Heart left ventricle (tissue), 16 donors: ENCODE measurements around the gene OSCP1. TPM values are rescaled to one million over a fixed set of nuclear protein-coding genes. Genes with fewer than 3 reads are reported as not detected.

ENCODE experiments used
- ATAC-seq, 4 donors: fragments of 200-7000 bp; cut with Tn5 transposase; one replicate each; pipeline ENCODE4 v1.9.1; 2020 to 2022; ENCODE audit warnings: moderate library complexity in 4 of 4, mild to moderate bottlenecking in 3 of 4, moderate number of reproducible peaks in 1 of 4
- DNase-seq, 5 donors: peaks; one replicate each; pipeline ENCODE4 v3.0.0-alpha.2; 2020
- H3K27ac ChIP-seq, 12 donors: fragments of 200-600 bp; sonication (generic) in 4 of 12; one replicate each; pipeline versions ENCODE4 v1.5.0 to v1.8.0; 2016 to 2022; ENCODE audit warnings: mild to moderate bottlenecking in 2 of 12
- H3K27me3 ChIP-seq, 9 donors: fragments of 200-600 bp; sonication (generic) in 2 of 9; one replicate each; pipeline versions ENCODE4 v1.5.1 to v1.8.0; 2016 to 2022; ENCODE audit warnings: mild to moderate bottlenecking in 3 of 9
- H3K36me3 ChIP-seq, 9 donors: fragments of 200-600 bp; sonication (generic) in 2 of 9; one replicate each; pipeline versions ENCODE4 v1.5.0 to v1.8.0; 2018 to 2022; ENCODE audit warnings: mild to moderate bottlenecking in 2 of 9
- H3K4me1 ChIP-seq, 12 donors: fragments of 200-600 bp; sonication (generic) in 4 of 12; one replicate each; pipeline versions ENCODE4 v1.5.0 to v1.8.0; 2016 to 2022; ENCODE audit warnings: mild to moderate bottlenecking in 3 of 12
- H3K4me3 ChIP-seq, 12 donors: fragments of 200-600 bp; sonication (generic) in 4 of 12; one replicate each; pipeline versions ENCODE4 v1.5.0 to v1.8.0; 2017 to 2022; ENCODE audit warnings: mild to moderate bottlenecking in 9 of 12, moderate library complexity in 4 of 12
- H3K9me3 ChIP-seq, 12 donors: fragments of 200-600 bp; sonication (generic) in 4 of 12; one replicate each; pipeline versions ENCODE4 v1.5.0 to v1.8.0; 2016 to 2022; ENCODE audit warnings: mild to moderate bottlenecking in 1 of 12
- CTCF ChIP-seq, 12 donors: fragments of 200-600 bp; sonication (generic) in 4 of 12; IDR thresholded peaks; one replicate each; pipeline versions ENCODE4 v1.5.0 to v1.8.0; 2018 to 2022; ENCODE audit warnings: antibody characterized with exemption in 12 of 12, mild to moderate bottlenecking in 5 of 12
- POLR2A ChIP-seq, 2 donors: fragments of 450-650 bp; IDR thresholded peaks; one replicate each; pipeline ENCODE4 v1.6.1; 2017; ENCODE audit warnings: antibody characterized with exemption in 2 of 2, mild to moderate bottlenecking in 2 of 2, moderate library complexity in 2 of 2
- WGBS, 4 donors: extraction: QIAGEN DNeasy Blood & Tissue Kit in 2 of 4; methylation state at CpG; one replicate each; pipeline versions ENCODE4 v1.1.5 to v1.1.7; 2013 to 2018; 5-methylcytosine and 5-hydroxymethylcytosine counted together
- intact Hi-C, 10 donors: fragments of 100-400 bp; cut with DNase I; formaldehyde crosslinking; loops; one replicate each; pipeline versions ENCODE4 v1.11.1 to v1.14.2; 2022
- polyA plus RNA-seq, 2 donors: library from polyadenylated mRNA; stranded (reverse); fragments of 200-250 nt; gene quantifications; one replicate each; pipeline ENCODE4 v1.2.3, GENCODE V29; 2013
- total RNA-seq, 9 donors: library from RNA; depleted of rRNA in 2 of 9; stranded (reverse); fragments of >200 nt in 2 of 9; fragmentation: NEBNext Ultra II Directional in 3 of 9; extraction: Animal tissue kit (Norgen Biotek cat#: 25700) in 3 of 9; gene quantifications; one replicate each; pipeline versions ENCODE4 v1.1.0 to v1.2.4, GENCODE V29; 2016 to 2023
- donor health status: ischemic (EF 13 %, LVEDD 7.1; RV severe dilation, severe dysfunction).
- donor health status: healthy with polysubstance abuse.
- donor health status: DM: no; HTN: yes; CAD: no.
- donor health status: DM: no; HTN: no; CAD: no.
- donor health status: ischemic (EF 25% LVEDD 6.9; RV normal size, moderate dysfunction).
- donor health status: ischemic (EF 25% LVEDD 5.7; RV mildly dilated, moderate dysfunction).
- donor health status: healthy.
- donor health status: DM: yes; HTN: yes; CAD: no.
- donor health status: ischemic (EF 35%, LVEDD 5.7; RV mildly dilated, moderate dysfunction).
- donor health status: nonischemic (EF 11% LVEDD 7.7; RV severe dilation, severe dysfunction).
- donor health status: DM: yes; HTN: yes; CAD: no.
- donor health status: PGD.
- donor health status: ischemic (EF 29% LVEDD 5.4; RV normal size, mild dysfunction).
- donor health status: nonischemic (EF 23%, LVEDD 6.1; RV moderate dilation, normal function).

OSCP1 gene
- total and polyA plus RNA-seq, 11 donors, result 3.8 to 11.5 (median 6.0) TPM

- peaks cover 4 to 24% (median 16%) of the 10 kb centered on the region in 12 donors for H3K4me1 ChIP-seq
- WGBS, 4 donors, result 36 to 45% (median 37%) methylated on average over 13 of the region's 13 CpGs
- peak overlapping the region; percentile 51 to 95 (median 88) for H3K27ac ChIP-seq
- no peak for TF ChIP-seq CTCF (IDR thresholded peaks at IDR 0.05)
- TF ChIP-seq POLR2A (IDR thresholded peaks at IDR 0.05), result no peak
- H3K27me3 ChIP-seq, result no peaks in the 10 kb centered on the region
- DNase-seq (no peak), ATAC-seq (peak; percentile 41 to 65 (median 59))
- H3K4me3 ChIP-seq, result peak overlapping the region; percentile 63 to 100 (median 90)
- H3K36me3 ChIP-seq, result peaks cover 0 to 29% (median 22%) of the 10 kb centered on the region in 9 donors
- intact Hi-C loops, result loop anchor here in 1 of 10 donors (1.0 kb wide), 1 partner anchor 14 kb away; the partner anchor contains the start of gene OSCP1
- H3K9me3 ChIP-seq, result no peaks in the 10 kb centered on the region
Measured at GRCh38 chr1:36464605-36465393, 14.5 kb upstream of the OSCP1 start.

GRCh38 chr1:36463803-36464604, 13.8 kb upstream of the OSCP1 start, which contains the start of gene MRPS15:
Gene MRPS15 (minus strand): TSS chr1:36464384. CDS start chr1:36464275, 109 bp downstream.
- peaks cover 0 to 37% (median 29%) of the 10 kb centered on the region in 9 donors for H3K36me3 ChIP-seq
- H3K27me3 ChIP-seq, result no peaks in the 10 kb centered on the region
- ATAC-seq (peak; percentile 96 to 98 (median 97)), DNase-seq (peak; percentile 95 to 97 (median 96))
- H3K9me3 ChIP-seq, result no peaks in the 10 kb centered on the region
- intact Hi-C loops, result loop anchor here in 1 of 10 donors (1.0 kb wide), 1 partner anchor 14 kb away; the partner anchor contains the start of gene OSCP1
- H3K4me3 ChIP-seq, result peak within 1 kb of the TSS; percentile 63 to 100 (median 90)
- peaks cover 4 to 25% (median 16%) of the 10 kb centered on the region in 12 donors for H3K4me1 ChIP-seq
- TF ChIP-seq POLR2A (IDR thresholded peaks at IDR 0.05), result peak in 1 of 2 donors; percentile 67
- TF ChIP-seq CTCF (IDR thresholded peaks at IDR 0.05), result no peak
- H3K27ac ChIP-seq, result peak within 1 kb of the TSS; percentile 51 to 95 (median 88)
- 0% methylated on average over 45 to 65 of the region's 65 CpGs for WGBS, 4 donors

- intact Hi-C loops, result no loop called here
- no peak for ATAC-seq
- DNase-seq, result no peak
- peaks cover 0 to 42% (median 35%) of the 10 kb centered on the region in 9 donors for H3K36me3 ChIP-seq
- H3K9me3 ChIP-seq, result no peaks in the 10 kb centered on the region
- 11 to 16% (median 13%) methylated on average over 6 of the region's 6 CpGs for WGBS, 4 donors
- peaks cover 4 to 30% (median 16%) of the 10 kb centered on the region in 12 donors for H3K4me1 ChIP-seq
- peak overlapping the region in 7 of 12 donors; percentile 86 to 95 (median 91) for H3K27ac ChIP-seq
- peak overlapping the region; percentile 63 to 100 (median 90) for H3K4me3 ChIP-seq
- no peaks in the 10 kb centered on the region for H3K27me3 ChIP-seq
- TF ChIP-seq POLR2A (IDR thresholded peaks at IDR 0.05) (no peak), CTCF (IDR thresholded peaks at IDR 0.05) (no peak)
Measured at GRCh38 chr1:36463463-36463802, 13.2 kb upstream of the OSCP1 start.
